ENCODE measurements around the gene WDR6. TPM values are rescaled to one million over a fixed set of nuclear protein-coding genes. Genes with fewer than 3 reads are reported as not detected.

WDR6 gene
- total RNA-seq, 1 experiment from 2014 or later = 35.5 TPM

GRCh38 chr3:49024449-49024848, 17.3 kb downstream of the WDR6 start:
- Histone ChIP-seq H3K4me1 (replicated peaks) (peaks cover 32% of the 10 kb centered on the region), H3K36me3 (peaks cover 77% of the 10 kb centered on the region), H3K9me3 (replicated peaks) (no peaks in the 10 kb centered on the region), H3K27me3 (replicated peaks) (no peaks in the 10 kb centered on the region), H3K4me3 (no peak overlapping the region), H3K27ac (no peak overlapping the region)
- DNase-seq (ENCODE audit: low read depth in 1 of 2, low spot score in 2 of 2) = no peak

DNA sequence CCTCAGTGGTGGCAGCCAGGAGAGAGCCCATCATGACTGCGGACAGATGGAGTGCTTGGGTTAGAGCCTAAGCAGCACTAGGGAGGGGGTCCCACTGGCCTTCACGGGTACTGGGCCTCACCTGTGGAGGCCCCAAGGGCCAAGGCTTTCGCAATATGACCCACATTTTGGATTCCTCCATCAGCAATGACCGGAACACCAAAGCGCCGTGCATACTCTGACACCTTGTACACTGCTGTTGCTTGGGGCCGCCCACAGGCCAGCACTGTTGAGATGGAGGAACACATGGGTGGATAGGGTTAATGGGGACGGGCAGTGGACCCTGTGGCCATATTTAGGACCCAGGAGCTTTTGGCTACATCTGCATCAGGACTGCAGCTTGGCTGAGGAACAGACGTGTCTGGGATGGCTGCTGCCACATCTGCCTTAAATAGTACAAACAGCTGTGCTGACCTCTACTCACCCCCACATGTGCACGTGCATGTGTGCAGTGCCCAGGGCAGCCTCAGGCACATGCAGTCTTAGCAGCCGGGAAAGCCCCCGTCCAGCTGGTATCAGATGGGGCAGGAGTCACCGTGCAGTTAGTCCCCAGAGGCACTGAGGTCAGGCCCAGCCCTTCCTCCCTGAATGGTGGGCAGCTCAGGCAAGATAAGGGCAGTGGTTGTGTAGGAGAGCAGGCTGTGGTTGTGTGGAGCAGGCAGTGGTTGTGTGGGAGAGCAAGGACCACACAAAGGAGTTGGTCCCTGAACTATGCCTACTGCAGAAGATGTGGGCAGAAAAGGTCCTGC, 18.0 kb downstream of the WDR6 start:
- Histone ChIP-seq H3K27ac (no peak overlapping the region), H3K36me3 (peaks cover 85% of the 10 kb centered on the region), H3K27me3 (replicated peaks) (no peaks in the 10 kb centered on the region), H3K9me3 (replicated peaks) (no peaks in the 10 kb centered on the region), H3K4me1 (replicated peaks) (peaks cover 28% of the 10 kb centered on the region), H3K4me3 (no peak overlapping the region)
- no peak for DNase-seq (ENCODE audit: low read depth in 1 of 2, low spot score in 2 of 2)

DNA sequence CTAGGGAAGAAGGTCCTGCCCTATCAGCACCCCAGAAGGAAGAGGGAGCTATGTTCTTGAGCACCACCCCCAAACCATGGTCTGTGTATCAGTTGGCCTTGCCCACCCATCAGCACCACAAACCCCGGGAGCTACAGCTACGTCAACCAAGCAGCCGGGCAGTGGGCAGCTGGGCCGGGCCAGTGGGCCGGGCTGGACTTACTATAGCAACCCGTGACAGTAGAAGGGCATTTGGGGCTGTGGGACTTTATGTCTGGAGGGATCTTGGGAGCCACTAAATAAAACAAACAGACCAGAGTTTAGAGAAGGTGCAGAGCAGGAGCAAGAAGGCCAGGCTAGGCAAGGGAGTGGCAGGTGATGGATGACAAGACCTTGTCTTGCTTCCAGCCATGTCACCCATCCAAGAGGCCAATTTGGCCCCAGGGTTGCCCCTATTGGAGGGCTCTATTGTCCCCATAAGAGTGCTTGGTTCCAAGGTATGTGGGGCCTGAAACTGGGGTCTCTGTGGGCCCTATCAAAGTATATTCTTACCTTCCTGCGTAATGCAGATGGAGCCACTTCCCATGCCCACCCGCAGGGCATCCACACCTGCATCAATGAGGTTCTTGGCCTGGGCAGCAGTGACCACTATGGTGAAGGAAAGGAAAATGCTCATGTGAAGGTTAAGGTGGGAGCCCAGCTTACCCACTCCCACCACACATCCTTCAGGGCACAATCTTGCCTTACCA, 18.8 kb downstream of the WDR6 start:
- peaks cover 87% of the 10 kb centered on the region for H3K36me3 ChIP-seq
- no peaks in the 10 kb centered on the region for H3K9me3 ChIP-seq (replicated peaks)
- no peak overlapping the region for H3K27ac ChIP-seq
- no peak for DNase-seq (ENCODE audit: low read depth in 1 of 2, low spot score in 2 of 2)
- no peaks in the 10 kb centered on the region for H3K27me3 ChIP-seq (replicated peaks)
- peaks cover 28% of the 10 kb centered on the region for H3K4me1 ChIP-seq (replicated peaks)
- no peak overlapping the region for H3K4me3 ChIP-seq

- H3K9me3 ChIP-seq (replicated peaks) = no peaks in the 10 kb centered on the region
- no peak for DNase-seq (ENCODE audit: low read depth in 1 of 2, low spot score in 2 of 2)
- H3K4me3 ChIP-seq = no peak overlapping the region
- no peak overlapping the region for H3K27ac ChIP-seq
- peaks cover 90% of the 10 kb centered on the region for H3K36me3 ChIP-seq
- H3K27me3 ChIP-seq (replicated peaks) = no peaks in the 10 kb centered on the region
- peaks cover 28% of the 10 kb centered on the region for H3K4me1 ChIP-seq (replicated peaks)
These were observed 19.3 kb downstream of the WDR6 start for GRCh38 chr3:49026536-49026935.

DNA sequence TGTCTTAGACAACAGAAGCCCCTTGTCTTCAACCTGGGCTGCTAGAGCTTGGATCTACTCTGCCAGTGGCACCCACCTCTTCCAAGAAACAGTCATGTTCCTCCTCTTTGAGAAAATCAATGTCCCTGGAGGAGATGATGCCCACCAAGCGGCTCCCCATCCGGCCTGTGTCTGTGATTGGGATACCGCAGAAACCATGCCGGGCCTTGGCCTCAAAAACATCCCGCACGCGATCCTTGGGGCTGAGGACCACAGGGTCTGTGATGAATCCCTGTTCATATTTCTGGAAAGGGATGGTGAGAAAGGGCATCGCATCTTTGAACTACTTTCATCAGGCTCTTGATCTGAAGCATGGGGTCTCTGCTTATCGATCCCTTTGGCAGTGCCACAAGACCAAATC, 20.4 kb downstream of the WDR6 start:
- Histone ChIP-seq H3K4me3 (no peak overlapping the region), H3K9me3 (replicated peaks) (no peaks in the 10 kb centered on the region), H3K36me3 (peaks cover 93% of the 10 kb centered on the region), H3K27me3 (replicated peaks) (no peaks in the 10 kb centered on the region), H3K27ac (no peak overlapping the region), H3K4me1 (replicated peaks) (peaks cover 27% of the 10 kb centered on the region)
- no peak for DNase-seq (ENCODE audit: low read depth in 1 of 2, low spot score in 2 of 2)

DNA sequence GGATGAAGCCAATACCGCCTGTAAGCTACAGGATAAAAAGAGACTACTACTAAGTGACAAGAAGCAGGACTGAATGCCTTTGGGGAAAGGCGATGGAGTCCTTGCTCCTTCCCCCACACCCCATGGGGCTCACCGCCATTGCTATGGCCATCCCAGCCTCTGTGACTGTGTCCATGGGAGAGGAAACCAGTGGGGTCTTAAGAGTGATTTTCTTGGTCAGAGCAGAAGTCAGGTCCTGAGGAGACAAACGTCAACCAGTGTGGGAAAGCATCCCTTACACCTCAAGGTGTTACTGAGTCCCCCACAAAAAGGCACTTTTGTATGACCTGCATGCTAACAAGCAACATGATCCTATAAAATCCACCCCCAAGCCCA, 21.1 kb downstream of the WDR6 start:
- Histone ChIP-seq H3K36me3 (peaks cover 93% of the 10 kb centered on the region), H3K27ac (0 out of 2 replicates have a peak overlapping the region, but pooled peaks have one; percentile 63)

DNA sequence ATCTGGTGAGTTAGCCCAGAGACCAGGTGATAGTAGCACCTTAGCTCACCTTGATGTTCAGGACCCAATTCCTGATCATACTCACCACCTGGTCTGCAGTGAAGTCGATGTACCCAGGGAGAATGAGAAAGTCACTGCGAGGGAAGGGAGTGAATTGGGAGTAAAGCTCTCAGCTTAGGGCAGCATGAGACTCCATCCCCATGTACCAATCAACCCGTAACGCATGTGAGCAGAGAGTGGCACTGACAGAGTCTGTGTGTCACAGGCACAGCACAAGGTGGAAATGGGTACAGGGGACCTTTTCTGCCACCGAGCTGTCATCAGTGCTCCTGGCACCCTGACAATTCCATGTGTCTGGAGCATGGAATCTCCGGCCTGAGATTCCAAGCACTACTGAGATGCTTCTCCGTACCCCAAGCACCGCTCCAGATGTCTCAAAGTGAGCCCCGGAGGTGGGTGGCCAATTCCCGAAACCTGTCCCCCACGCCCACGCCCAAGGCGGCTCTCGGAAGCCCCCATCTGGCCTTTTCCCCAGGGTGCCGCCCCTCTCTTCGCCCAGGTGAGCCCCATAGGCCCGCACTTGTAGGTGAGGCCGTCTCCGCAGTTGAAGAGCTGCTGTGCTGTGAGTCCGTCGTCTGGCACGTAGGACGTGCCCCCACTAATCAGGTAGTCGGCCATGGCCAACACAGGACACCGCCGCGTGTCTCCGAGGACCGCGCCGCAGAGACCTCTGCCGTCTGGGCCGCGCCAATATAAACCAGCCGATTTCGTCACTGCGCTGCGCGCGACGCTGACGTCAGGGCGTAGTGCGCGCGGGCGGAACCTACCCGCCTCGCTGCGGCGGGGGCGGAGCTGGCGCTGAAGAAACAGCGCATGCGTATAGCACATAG, 21.7 kb downstream of the WDR6 start, which contains the start of gene IMPDH2:
IMPDH2 (minus strand) TSS at position 726 of the 890 bp plus-strand sequence; CDS start at position 678, 48 bp downstream.
- Histone ChIP-seq H3K36me3 (peaks cover 91% of the 10 kb centered on the region), H3K27me3 (replicated peaks) (no peaks in the 10 kb centered on the region), H3K4me1 (replicated peaks) (peaks cover 21% of the 10 kb centered on the region), H3K27ac (peak within 1 kb of the TSS; percentile 63), H3K9me3 (replicated peaks) (no peaks in the 10 kb centered on the region), H3K4me3 (peak within 1 kb of the TSS; percentile 48)
- DNase-seq (ENCODE audit: low read depth in 1 of 2, low spot score in 2 of 2) = peak; percentile 84 to 88

More for the DNA sequence above, 21.1 kb downstream of the WDR6 start:
- H3K9me3 ChIP-seq (replicated peaks) = no peaks in the 10 kb centered on the region
- H3K4me3 ChIP-seq = peak overlapping the region; percentile 48
- DNase-seq (ENCODE audit: low read depth in 1 of 2, low spot score in 2 of 2) = no peak
- H3K27me3 ChIP-seq (replicated peaks) = no peaks in the 10 kb centered on the region
- peaks cover 21% of the 10 kb centered on the region for H3K4me1 ChIP-seq (replicated peaks)

DNA sequence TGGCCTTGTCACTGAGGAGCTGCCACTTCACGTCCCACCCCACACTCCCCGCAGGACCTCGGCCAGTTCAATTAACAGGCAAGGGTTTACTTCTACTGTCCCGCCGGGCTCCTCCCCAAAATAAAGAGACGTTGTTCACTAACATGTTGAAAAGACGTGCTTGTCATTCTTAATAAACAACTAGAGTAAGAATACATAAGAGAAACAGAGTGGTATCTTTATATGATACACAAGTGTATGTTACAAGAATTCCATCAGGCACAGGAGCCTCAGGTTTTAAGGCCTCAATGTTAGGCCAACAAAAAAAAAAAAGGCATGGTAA, 22.3 kb downstream of the WDR6 start:
- no peaks in the 10 kb centered on the region for H3K9me3 ChIP-seq (replicated peaks)
- H3K27ac ChIP-seq = no peak overlapping the region
- H3K4me1 ChIP-seq (replicated peaks) = peaks cover 21% of the 10 kb centered on the region
- H3K36me3 ChIP-seq = peaks cover 87% of the 10 kb centered on the region
- no peaks in the 10 kb centered on the region for H3K27me3 ChIP-seq (replicated peaks)
- peak overlapping the region; percentile 48 for H3K4me3 ChIP-seq
- DNase-seq (ENCODE audit: low read depth in 1 of 2, low spot score in 2 of 2) = no peak

DNA sequence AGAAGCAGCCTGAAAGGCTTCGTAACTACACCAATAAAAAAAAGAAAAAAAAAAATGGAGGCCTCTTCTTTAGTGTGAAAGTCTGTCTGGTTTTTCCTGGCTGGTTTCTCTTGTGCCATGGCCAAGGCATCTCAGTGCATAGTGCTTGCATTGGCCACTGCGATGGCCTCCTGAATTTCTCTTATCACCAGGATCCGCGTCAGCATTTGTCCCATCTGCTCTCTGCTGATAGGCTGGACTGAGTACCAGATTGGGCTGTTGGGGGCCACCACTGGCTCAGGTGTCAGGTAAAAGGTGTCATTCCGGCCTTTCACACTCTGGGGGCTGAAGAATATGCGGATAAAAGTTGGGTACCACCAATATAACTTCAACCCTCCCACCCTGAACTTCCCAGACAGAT, 23.1 kb downstream of the WDR6 start:
- peaks cover 21% of the 10 kb centered on the region for H3K4me1 ChIP-seq (replicated peaks)
- no peak overlapping the region for H3K4me3 ChIP-seq
- H3K27me3 ChIP-seq (replicated peaks) = no peaks in the 10 kb centered on the region
- DNase-seq (ENCODE audit: low read depth in 1 of 2, low spot score in 2 of 2) = no peak
- H3K9me3 ChIP-seq (replicated peaks) = no peaks in the 10 kb centered on the region
- H3K27ac ChIP-seq = no peak overlapping the region
- H3K36me3 ChIP-seq = peaks cover 87% of the 10 kb centered on the region

DNA sequence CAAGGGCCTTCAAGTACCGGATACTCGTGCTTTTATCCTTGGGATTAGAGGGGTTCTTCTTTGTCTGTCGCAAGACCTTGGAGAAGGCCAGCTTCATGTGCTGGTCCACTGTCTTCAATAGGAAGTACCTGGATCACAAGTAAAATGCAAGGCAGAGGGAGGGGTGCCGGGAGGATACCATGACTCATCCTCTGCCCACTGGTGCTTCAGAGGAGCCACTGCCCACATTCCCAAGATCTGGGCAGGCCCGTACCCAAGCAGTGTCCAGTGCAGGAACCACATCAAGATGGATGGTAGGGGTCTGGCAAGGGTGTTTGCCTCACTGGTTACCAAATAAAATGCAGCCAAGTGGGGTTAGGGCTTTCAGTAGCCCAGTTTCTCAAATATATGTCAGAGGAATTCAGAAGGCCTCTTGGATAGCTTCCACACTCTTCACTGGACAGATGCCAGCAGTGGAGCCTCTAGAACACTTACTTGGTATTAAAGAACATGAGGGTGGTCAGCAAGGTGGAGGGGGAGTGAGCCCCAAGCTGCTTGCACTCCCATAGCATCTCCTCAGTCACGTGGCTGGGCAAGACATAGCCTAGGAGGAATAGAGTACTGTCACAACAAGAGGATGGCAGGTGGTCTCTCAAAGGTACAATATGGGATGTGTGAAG, 25.6 kb downstream of the WDR6 start:
- no peaks in the 10 kb centered on the region for H3K9me3 ChIP-seq (replicated peaks)
- no peak overlapping the region for H3K4me3 ChIP-seq
- H3K27ac ChIP-seq = no peak overlapping the region
- DNase-seq (ENCODE audit: low read depth in 1 of 2, low spot score in 2 of 2) = no peak
- H3K27me3 ChIP-seq (replicated peaks) = no peaks in the 10 kb centered on the region
- peaks cover 66% of the 10 kb centered on the region for H3K36me3 ChIP-seq
- H3K4me1 ChIP-seq (replicated peaks) = peaks cover 17% of the 10 kb centered on the region

- no peak overlapping the region for H3K27ac ChIP-seq
- peaks cover under 1% of the 10 kb centered on the region for H3K4me1 ChIP-seq (replicated peaks)
- no peak overlapping the region for H3K4me3 ChIP-seq
- no peak for DNase-seq (ENCODE audit: low read depth in 1 of 2, low spot score in 2 of 2)
- H3K9me3 ChIP-seq (replicated peaks) = no peaks in the 10 kb centered on the region
- peaks cover 59% of the 10 kb centered on the region for H3K36me3 ChIP-seq
- H3K27me3 ChIP-seq (replicated peaks) = no peaks in the 10 kb centered on the region
These were observed 27.5 kb downstream of the WDR6 start for GRCh38 chr3:49034650-49035049.

GRCh38 chr3:49035281-49035680, 28.1 kb downstream of the WDR6 start:
- Histone ChIP-seq H3K27ac (no peak overlapping the region), H3K9me3 (replicated peaks) (no peaks in the 10 kb centered on the region), H3K36me3 (peaks cover 54% of the 10 kb centered on the region), H3K4me3 (no peak overlapping the region), H3K27me3 (replicated peaks) (no peaks in the 10 kb centered on the region), H3K4me1 (replicated peaks) (no peaks in the 10 kb centered on the region)
- no peak for DNase-seq (ENCODE audit: low read depth in 1 of 2, low spot score in 2 of 2)

DNA sequence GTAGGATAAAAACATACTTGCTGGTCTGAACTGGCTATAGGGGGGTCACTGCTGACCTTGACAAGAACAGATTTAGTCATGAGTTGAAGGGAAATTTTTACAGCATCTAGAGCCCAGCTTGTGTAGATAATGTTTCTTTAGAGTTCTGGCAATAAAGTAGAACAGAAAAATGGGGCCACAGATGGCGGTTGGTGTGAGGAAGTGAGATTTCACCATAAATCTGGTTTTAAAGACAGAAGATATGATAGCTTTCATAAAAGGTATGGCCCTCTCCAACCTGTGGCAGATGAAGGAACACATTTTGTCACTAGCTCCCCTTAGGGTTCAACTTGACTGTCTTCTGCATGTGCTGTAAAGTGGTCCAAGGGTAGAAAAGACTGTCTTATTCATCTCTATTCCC, 46.4 kb downstream of the WDR6 start:
- H3K9me3 ChIP-seq (replicated peaks) = no peaks in the 10 kb centered on the region
- peaks cover 9% of the 10 kb centered on the region; the same call in 1 of the 2 replicates for H3K4me1 ChIP-seq (replicated peaks)
- peaks cover 66% of the 10 kb centered on the region for H3K36me3 ChIP-seq
- no peak overlapping the region for H3K4me3 ChIP-seq
- H3K27ac ChIP-seq = no peak overlapping the region
- H3K27me3 ChIP-seq (replicated peaks) = no peaks in the 10 kb centered on the region
- no peak for DNase-seq (ENCODE audit: low read depth in 1 of 2, low spot score in 2 of 2)
